ENCODE data around the gene RNU1-2. TPM values are rescaled to one million over a fixed set of nuclear protein-coding genes. Genes with fewer than 3 reads are reported as not detected.
"Not testable (repeated sequence)": the region's sequence is repeated elsewhere in the genome, so short reads cannot be mapped to it uniquely, and the experiment has no call there.

Gene RNU1-2
- total RNA-seq, 2 experiments from 2014 or later = 874 to 961 TPM

DNA sequence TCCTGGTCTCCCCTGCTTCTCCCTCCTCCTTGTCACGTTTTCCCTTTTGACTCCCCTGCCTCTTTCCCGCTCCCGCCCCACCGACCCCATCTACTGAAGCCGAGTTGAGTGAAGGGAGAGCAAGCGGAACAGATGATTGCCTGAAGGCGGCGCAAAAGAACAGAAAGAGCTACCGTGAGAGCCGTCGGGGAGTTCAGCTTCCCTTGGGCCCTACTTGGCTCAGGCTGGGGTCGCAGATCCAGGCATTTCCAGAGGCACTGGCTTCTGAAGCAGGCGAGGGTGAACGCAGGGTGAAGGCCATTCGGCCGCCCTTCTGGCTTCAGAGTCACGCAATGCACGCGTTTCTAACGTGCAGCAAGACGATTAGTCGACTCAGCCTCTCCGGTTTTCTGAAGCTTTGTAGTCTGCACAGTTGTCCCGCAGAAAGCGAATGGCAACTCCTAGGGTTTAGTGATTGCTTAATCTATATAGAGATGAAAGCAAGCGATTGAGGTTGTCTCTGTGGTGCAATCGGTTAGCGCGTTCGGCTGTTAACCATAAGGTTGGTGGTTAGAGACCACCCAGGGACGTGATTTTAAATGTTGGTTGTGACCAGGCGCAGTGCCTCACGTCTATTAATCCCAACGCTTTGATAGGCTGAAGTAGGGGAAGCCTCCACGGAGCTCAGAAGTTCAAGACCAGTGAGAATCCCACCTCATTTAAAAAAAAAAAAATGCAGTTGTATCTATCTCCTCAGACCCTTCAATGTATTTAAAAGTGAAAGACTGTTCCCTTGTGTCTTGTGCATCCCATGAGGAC, 20.6 kb upstream of the RNU1-2 start:
- H3K27me3 Mint-ChIP-seq = peaks cover 53% of the 10 kb centered on the region
- DNase-seq = not testable (repeated sequence)

DNA sequence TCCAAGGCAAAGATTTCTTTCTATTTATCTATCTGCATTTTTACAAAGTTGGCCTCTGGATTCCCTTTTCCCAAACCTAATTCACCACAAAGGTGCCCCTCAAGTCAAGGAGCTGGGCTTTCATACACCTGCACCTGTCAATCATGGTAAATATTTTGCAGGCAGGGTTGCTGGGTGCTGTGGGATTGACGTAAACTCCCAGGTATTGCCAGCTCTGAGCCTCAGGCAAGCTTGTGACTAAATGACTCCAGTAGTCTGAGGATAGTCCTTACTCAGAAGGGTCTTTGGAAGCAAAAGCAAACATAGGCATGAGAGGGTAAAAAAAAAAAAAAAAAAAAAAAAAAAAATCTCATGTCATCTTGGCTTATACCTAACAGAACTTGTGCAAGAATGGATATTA, 14.0 kb upstream of the RNU1-2 start:
- not testable (repeated sequence) for DNase-seq, H3K4me1 Mint-ChIP-seq, H3K4me3 Mint-ChIP-seq, H3K36me3 Mint-ChIP-seq, H3K9me3 Mint-ChIP-seq, H3K27ac Mint-ChIP-seq
- H3K27me3 Mint-ChIP-seq = peaks cover 41% of the 10 kb centered on the region

More for the DNA sequence above, 20.6 kb upstream of the RNU1-2 start:
- not testable (repeated sequence) for H3K27ac Mint-ChIP-seq, H3K4me1 Mint-ChIP-seq, H3K36me3 Mint-ChIP-seq, H3K9me3 Mint-ChIP-seq, H3K4me3 Mint-ChIP-seq

DNA sequence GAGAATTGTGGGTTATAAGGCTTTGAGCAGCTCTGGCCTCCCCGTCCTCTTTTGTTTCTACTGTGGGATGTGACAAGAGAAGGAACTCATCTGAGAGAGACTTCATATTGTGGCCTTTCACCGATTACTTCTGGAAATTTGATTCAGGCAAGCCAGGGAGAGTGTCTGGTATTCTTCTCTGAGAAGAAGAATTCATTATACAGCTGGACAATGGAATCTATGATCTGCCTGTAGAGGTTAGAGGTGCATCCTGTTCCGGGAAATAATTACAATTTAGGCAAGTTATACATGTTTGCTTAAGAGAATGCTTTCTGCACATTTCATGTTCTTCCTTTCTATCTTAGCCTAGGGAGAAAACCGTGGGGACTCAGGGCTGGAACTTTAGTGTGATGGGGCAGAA, 12.8 kb upstream of the RNU1-2 start:
- H3K27ac Mint-ChIP-seq = no peak overlapping the region
- DNase-seq = no peak
- H3K4me1 Mint-ChIP-seq = no peaks in the 10 kb centered on the region
- H3K27me3 Mint-ChIP-seq = peaks cover 35% of the 10 kb centered on the region
- H3K36me3 Mint-ChIP-seq = no peaks in the 10 kb centered on the region
- no peak overlapping the region for H3K4me3 Mint-ChIP-seq
- no peaks in the 10 kb centered on the region for H3K9me3 Mint-ChIP-seq

DNA sequence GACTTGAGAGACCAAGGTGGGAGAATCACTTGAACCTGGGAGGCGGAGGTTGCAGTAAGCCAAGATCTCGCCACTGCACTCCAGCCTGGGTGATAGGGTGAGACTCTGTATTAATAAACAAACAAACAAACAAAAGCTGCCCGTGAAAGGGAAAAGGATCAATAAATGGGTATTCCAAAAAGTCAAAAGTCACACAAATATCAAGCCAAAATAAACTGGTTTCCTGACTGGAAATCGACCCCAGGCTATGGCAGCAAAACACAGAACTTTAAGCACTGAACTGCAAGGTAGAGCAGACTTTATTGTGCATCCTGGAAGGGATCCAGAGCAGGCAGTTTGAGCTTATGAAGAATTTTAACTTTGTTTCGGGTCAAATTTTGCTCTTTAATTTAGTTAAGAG, 11.3 kb upstream of the RNU1-2 start:
- not testable (repeated sequence) for DNase-seq, H3K36me3 Mint-ChIP-seq, H3K9me3 Mint-ChIP-seq, H3K4me1 Mint-ChIP-seq, H3K27ac Mint-ChIP-seq, H3K4me3 Mint-ChIP-seq
- peaks cover 30% of the 10 kb centered on the region for H3K27me3 Mint-ChIP-seq

DNA sequence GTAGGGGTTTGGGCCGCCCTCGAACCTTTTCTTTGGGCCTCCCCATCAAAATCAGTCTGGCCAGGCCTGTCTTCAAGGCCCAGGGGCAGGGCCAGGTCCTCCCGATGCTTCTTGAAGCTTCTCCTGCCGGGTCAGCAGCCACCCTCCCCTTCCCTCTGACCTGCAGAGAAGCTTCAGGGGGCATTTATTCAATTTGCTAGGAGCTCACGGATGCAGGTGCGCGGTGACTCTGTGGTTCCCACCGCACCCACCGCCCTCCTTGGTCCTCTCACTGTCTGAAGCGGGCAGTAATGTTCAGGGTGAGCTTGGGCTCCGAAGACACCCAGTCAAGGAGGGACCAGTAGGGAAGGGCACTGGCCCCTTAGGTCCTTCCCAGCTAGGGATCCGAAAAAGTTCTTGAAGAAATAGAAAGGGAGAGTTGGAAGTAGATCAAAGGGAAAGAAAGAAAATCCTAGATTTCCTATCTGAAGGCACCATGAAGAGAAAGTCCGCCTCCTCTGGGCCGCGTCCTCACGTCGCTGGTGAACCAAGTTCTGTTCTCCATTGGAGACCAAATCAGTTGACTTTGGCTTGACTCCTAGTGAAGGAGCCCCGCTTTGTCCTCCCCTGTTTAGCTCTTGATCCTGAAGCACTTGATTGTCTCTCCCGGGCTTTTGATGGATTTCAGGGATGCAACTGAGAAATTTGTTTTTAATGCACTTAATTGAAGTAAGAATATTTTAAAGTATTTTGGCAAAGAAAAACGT, 8.7 kb upstream of the RNU1-2 start:
- no peaks in the 10 kb centered on the region for H3K9me3 Mint-ChIP-seq
- H3K27ac Mint-ChIP-seq = no peak overlapping the region
- no peak overlapping the region for H3K4me3 Mint-ChIP-seq
- DNase-seq = no peak
- peaks cover 16% of the 10 kb centered on the region for H3K27me3 Mint-ChIP-seq
- no peaks in the 10 kb centered on the region for H3K36me3 Mint-ChIP-seq
- H3K4me1 Mint-ChIP-seq = peaks cover 12% of the 10 kb centered on the region

DNA sequence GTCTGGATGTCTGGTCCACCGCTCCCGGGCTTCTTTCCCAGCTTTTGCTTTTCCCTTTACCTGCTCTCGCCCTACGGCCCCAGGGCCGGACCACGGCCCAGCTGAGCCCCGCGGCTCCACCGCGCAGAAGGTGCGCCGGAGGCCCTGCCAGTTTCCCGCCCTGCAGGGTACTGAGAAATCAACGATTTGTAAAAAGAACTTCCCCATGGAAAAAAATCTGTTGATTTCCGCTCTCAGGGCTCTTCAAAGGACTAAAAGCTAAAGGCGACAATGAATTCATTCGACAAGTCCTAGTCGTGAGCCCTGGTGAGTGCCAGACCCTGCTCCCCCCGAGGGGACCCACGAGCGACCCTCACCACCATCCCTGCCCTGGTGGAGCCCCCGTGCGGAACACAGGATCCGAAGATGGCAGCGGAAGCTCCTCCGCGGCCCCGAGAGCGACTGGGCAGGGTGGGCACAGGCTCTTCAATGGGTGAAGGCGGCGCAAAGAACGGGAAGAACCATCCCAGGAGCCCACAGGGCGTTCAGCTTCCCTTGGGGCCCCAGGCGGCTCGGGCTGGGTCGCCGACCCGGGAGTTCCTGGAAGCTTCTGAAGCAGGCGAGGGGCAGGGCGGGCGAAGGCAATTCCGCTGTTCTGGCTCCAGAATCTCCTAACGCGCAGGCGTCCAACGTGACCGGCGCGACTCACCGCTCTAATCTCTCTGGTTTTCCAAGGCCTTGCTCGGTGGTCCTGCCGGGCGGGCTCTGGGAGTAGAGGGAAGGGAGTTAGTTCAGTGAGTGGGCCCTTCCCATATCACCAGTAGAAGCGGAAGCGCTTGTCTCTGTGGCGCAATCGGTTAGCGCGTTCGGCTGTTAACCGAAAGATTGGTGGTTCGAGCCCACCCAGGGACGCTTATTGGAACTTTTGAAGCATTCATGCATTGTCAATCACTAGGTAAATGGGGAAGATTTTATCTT, 6.6 kb upstream of the RNU1-2 start:
- Mint-ChIP-seq H3K9me3 (no peaks in the 10 kb centered on the region), H3K27ac (peak overlapping the region; percentile 85), H3K4me1 (peaks cover 12% of the 10 kb centered on the region), H3K27me3 (peaks cover 3% of the 10 kb centered on the region), H3K4me3 (peak overlapping the region; percentile 87), H3K36me3 (no peaks in the 10 kb centered on the region)
- peak; percentile 62 for DNase-seq

DNA sequence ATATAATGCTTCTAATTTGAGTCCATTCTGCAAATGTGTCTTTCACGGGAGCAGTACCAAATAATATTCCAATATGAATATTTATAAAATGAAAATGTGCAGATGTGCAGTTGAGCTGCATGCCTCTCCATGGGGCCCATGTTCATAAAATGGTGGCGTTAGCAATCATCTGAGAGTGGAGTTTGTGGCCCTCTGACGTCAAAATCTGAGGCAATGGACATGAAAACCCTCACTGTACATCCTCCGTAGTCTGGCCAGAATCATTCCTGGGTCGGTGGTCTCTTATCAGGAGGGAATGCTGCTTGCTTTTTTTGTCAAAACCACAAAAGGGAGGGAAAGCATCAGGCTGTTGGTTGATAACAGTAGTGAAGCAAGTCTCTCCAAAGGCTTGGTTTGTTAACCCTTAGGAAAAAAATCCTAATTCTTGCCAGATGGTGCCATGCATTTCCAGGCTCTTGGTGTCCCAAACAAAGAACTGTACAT, 5.2 kb upstream of the RNU1-2 start:
- not testable (repeated sequence) for H3K9me3 Mint-ChIP-seq, H3K4me3 Mint-ChIP-seq, DNase-seq, H3K27ac Mint-ChIP-seq, H3K27me3 Mint-ChIP-seq, H3K36me3 Mint-ChIP-seq
- H3K4me1 Mint-ChIP-seq = peaks cover 21% of the 10 kb centered on the region

DNA sequence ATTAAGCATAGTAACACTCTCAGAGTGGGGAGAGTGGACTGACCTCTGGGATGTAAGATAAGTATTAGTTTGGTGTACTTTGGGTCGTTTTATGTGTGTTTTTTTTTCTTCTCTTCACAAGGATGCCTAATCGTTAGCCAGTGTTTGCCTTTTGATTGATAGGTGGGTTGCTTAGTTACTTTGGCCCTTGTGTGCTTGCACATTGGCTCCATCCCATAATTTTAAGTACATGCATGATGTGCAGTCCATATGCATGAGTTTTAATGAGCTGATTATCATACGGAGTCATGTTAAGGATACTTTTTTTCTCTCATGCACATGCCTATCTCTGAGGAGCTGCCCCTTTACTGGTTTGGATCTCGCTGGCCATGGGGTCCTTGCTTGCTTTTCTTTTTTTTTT, 4.7 kb upstream of the RNU1-2 start:
- not testable (repeated sequence) for H3K27me3 Mint-ChIP-seq, H3K27ac Mint-ChIP-seq, H3K36me3 Mint-ChIP-seq, H3K9me3 Mint-ChIP-seq, DNase-seq, H3K4me3 Mint-ChIP-seq
- H3K4me1 Mint-ChIP-seq = peaks cover 24% of the 10 kb centered on the region

DNA sequence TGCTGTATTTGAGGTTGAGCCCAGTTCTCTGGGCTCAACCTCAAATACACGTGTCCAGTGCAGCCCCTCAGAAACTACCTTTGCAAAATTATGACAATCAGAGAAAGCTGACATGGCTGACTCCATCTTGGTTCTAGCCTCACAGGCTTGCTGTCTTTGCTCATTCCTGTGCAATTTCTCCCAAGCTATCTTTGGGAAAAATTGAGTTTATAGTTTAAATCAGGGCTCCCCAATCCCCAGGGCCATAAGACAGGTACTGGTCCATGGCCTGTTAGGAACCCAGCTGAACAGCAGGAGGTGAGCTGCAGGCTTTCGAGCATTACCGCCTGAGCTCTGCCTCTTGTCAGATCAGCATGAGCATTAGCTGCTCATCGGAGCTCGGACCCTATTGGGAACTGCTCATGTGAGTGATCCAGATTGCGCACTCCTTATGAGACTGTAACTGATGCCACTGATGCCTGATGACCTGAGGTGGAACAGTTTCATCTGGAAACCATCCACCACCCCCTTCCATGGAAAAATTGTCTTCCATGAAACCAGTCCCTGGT, 2.7 kb upstream of the RNU1-2 start:
- not testable (repeated sequence) for H3K4me3 Mint-ChIP-seq, H3K9me3 Mint-ChIP-seq, H3K36me3 Mint-ChIP-seq, DNase-seq, H3K27ac Mint-ChIP-seq
- Mint-ChIP-seq H3K27me3 (peaks cover 11% of the 10 kb centered on the region), H3K4me1 (peaks cover 35% of the 10 kb centered on the region)

DNA sequence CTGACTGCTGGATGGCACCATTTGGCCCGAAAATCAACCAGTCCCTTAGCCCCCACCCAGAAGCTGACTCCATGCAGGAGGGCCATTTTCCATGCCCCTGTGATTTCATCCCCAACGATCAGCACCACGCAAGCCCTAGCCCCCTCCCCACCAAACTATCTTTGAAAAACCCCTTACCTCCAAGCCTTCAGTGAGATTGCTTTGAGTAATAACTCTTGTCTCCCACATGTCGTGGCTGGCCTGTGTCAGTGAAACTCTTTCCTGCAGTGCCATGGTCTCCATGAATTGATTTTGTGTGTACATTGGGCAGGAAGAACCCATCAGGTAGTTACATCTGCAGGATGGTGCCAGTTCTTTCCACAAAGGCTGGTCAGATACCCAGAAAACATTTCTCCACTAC, 2.0 kb upstream of the RNU1-2 start:
- not testable (repeated sequence) for H3K36me3 Mint-ChIP-seq, DNase-seq, H3K27ac Mint-ChIP-seq, H3K9me3 Mint-ChIP-seq, H3K4me3 Mint-ChIP-seq
- Mint-ChIP-seq H3K27me3 (peaks cover 11% of the 10 kb centered on the region), H3K4me1 (peaks cover 33% of the 10 kb centered on the region)

DNA sequence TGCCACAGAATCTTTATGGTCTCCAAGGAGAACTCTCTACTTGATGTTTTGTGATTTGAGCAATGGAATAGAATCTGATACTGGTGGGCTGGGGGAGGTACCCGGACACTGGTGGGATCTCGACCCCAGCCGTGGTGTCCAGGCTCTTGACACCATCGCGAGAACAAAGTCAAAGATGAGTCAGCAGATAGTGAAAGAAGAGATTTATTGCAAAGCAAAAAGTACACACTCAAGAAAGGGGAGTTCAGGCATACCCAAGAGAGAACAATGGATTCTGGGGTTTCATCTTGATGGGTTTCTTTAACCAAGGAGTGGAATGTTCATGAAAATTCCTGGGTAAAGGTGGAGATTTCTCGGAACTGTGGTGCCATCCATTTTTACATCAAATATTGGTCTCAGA, 1.4 kb upstream of the RNU1-2 start:
- not testable (repeated sequence) for H3K9me3 Mint-ChIP-seq, H3K36me3 Mint-ChIP-seq, H3K4me3 Mint-ChIP-seq, DNase-seq
- peaks cover 10% of the 10 kb centered on the region for H3K27me3 Mint-ChIP-seq
- H3K4me1 Mint-ChIP-seq = peaks cover 28% of the 10 kb centered on the region
- peak overlapping the region; percentile 13 for H3K27ac Mint-ChIP-seq

DNA sequence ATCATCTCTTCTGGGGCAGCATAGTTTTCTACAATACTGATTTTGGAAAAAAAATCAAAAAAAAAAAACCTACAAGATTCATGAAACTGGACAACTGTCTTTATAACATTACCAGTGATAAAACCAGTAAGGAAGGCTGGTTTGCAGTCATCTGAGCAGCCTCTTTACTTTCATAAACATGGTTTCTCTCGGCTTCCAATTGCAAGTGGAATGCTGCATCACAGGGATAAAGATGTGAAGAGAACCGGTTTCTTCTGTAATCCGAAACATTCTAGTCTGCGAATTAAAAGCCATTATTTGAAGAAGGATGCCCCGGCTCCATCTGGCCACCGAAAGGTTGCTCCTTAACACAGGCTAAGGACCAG, 565 bp upstream of the RNU1-2 start:
- H3K36me3 Mint-ChIP-seq, H3K9me3 Mint-ChIP-seq, DNase-seq, H3K27me3 Mint-ChIP-seq: not testable (repeated sequence)
- Mint-ChIP-seq H3K4me1 (peaks cover 24% of the 10 kb centered on the region), H3K27ac (peak overlapping the region; percentile 100), H3K4me3 (peak overlapping the region; percentile 80)

DNA sequence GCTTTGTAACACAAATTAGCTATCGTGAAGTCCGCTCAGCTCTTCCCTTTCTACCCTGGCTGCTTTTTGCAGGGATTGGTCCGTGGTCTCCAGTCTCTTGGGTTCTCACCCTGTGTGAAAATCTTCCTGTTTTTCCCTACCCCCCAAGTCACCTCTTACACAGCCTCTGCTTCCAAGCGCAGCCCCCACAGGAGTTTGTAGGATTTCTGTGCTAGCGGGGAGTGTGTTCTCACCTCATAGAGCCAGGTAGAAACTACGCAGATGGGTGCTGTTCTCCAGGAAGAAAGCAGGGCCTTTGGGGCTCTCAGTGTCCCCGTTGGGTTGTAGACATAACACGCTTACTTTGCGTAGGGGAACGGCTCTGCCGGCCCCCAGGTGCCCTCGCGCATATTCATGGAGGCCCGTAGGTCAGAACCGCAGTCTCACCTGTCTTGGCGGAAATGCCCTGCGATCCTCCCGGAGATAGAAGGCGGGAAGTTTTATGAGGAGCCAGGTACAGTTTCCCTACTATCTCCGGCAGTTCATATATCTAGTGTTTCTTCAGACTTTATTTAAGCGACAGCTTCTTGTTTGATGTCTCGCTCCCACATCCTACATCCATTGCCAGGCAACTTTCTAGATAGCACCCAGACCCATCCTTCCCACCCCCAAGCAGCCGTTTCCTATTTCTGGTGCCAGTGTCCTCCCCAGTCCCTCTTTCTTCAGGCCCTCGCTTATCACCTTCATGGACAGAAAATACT, 706 bp downstream of the RNU1-2 start:
- H3K36me3 Mint-ChIP-seq, H3K27me3 Mint-ChIP-seq, H3K9me3 Mint-ChIP-seq: not testable (repeated sequence)
- DNase-seq = peak; percentile 73
- peak overlapping the region; percentile 100 for H3K27ac Mint-ChIP-seq
- peak overlapping the region; percentile 80 for H3K4me3 Mint-ChIP-seq
- peaks cover 34% of the 10 kb centered on the region for H3K4me1 Mint-ChIP-seq

DNA sequence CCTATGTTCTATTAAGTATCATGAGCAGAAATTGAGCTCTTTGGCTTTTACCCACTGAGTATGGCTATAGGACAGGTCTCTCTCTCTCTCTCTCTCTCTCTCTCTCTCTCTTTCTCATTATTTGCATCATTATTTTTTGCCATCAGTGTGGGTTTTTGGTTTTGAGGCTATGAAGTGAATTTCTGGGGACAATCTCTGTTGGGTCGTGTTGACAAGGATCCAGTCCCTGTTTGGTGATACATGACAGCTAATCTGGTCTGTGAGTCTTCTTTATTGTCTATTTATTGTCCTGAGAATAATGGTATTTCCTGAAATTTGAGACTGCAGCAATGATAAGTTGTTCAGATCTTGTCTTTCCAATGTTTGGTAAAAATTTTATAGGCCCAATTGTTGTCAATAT, 1.9 kb downstream of the RNU1-2 start:
- Mint-ChIP-seq H3K4me1 (peaks cover 41% of the 10 kb centered on the region), H3K4me3 (peak overlapping the region; percentile 67), H3K27ac (peak overlapping the region; percentile 75)
- H3K9me3 Mint-ChIP-seq, H3K36me3 Mint-ChIP-seq, DNase-seq, H3K27me3 Mint-ChIP-seq: not testable (repeated sequence)
